Heart right ventricle (tissue), 16 donors: ENCODE results near the gene RNF152. TPM values are rescaled to one million over a fixed set of nuclear protein-coding genes. Genes with fewer than 3 reads are reported as not detected.

Source experiments
- ATAC-seq, 8 donors: fragments of 200-7000 bp; cut with Tn5 transposase; one replicate each; pipeline ENCODE4 v1.9.1; 2020; ENCODE audit warnings: mild to moderate bottlenecking in 8 of 8, moderate library complexity in 8 of 8, moderate number of reproducible peaks in 1 of 8
- DNase-seq, 2 donors: peaks; one replicate each; pipeline ENCODE4 v3.0.0-alpha.2; 2020
- H3K27ac ChIP-seq, 10 donors: fragments of 200-600 bp; sonication (generic) in 2 of 10; one replicate each; pipeline versions ENCODE4 v1.5.0 to v1.8.0; 2020 to 2022; ENCODE audit warnings: mild to moderate bottlenecking in 3 of 10
- H3K27me3 ChIP-seq, 7 donors: fragments of 200-600 bp; one replicate each; pipeline ENCODE4 v1.8.0; 2021 to 2022; ENCODE audit warnings: mild to moderate bottlenecking in 2 of 7
- H3K36me3 ChIP-seq, 9 donors: fragments of 200-600 bp; sonication (generic) in 1 of 9; one replicate each; pipeline versions ENCODE4 v1.5.0 to v1.8.0; 2020 to 2022; ENCODE audit warnings: mild to moderate bottlenecking in 2 of 9
- H3K4me1 ChIP-seq, 9 donors: fragments of 200-600 bp; sonication (generic) in 1 of 9; one replicate each; pipeline versions ENCODE4 v1.5.0 to v1.8.0; 2020 to 2022; ENCODE audit warnings: mild to moderate bottlenecking in 4 of 9
- H3K4me3 ChIP-seq, 10 donors: fragments of 200-600 bp; sonication (generic) in 2 of 10; one replicate each; pipeline versions ENCODE4 v1.5.0 to v1.8.0; 2020 to 2022; ENCODE audit warnings: mild to moderate bottlenecking in 7 of 10, moderate library complexity in 2 of 10
- H3K9me3 ChIP-seq, 11 donors: fragments of 200-600 bp in 10 of 11; sonication (generic) in 2 of 11; one replicate each; pipeline versions ENCODE4 v1.5.0 to v1.8.0; 2013 to 2022; ENCODE audit warnings: mild to moderate bottlenecking in 2 of 11, control low read depth in 1 of 11, moderate library complexity in 1 of 11
- CTCF ChIP-seq, 9 donors: fragments of 200-600 bp; sonication (generic) in 2 of 9; IDR thresholded peaks; one replicate each; pipeline versions ENCODE4 v1.5.0 to v1.8.0; 2021 to 2022; ENCODE audit warnings: antibody characterized with exemption in 9 of 9, mild to moderate bottlenecking in 5 of 9, moderate library complexity in 1 of 9
- WGBS, 2 donors: extraction: QIAGEN DNeasy Blood & Tissue Kit; methylation state at CpG; one replicate each; pipeline ENCODE4 v1.1.7; 2013; ENCODE audit warnings: inconsistent platforms in 1 of 2; 5-methylcytosine and 5-hydroxymethylcytosine counted together
- intact Hi-C, 10 donors: fragments of 100-400 bp; cut with DNase I; formaldehyde crosslinking; loops; one replicate each; pipeline versions ENCODE4 v1.11.1 to v1.14.2; 2022
- polyA plus RNA-seq, 2 donors: library from polyadenylated mRNA; stranded (reverse); fragments of 200-250 nt; gene quantifications; one replicate each; pipeline ENCODE4 v1.2.3, GENCODE V29; 2013
- total RNA-seq, 10 donors: library from RNA; stranded (reverse); fragmentation: NEBNext Ultra II Directional in 3 of 10; extraction: Animal tissue kit (Norgen Biotek cat#: 25700) in 3 of 10; gene quantifications; one replicate each; pipeline versions ENCODE4 v1.2.1 to v1.2.4, GENCODE V29; 2021 to 2023
- donor health status: Arrhythmogenic right ventricular cardiomyopathy.
- donor health status: ischemic (EF 13 %, LVEDD 7.1; RV severe dilation, severe dysfunction).
- donor health status: healthy with polysubstance abuse.
- donor health status: DM: no; HTN: yes; CAD: no.
- donor health status: DM: no; HTN: no; CAD: no.
- donor health status: ischemic (EF 25% LVEDD 6.9; RV normal size, moderate dysfunction).
- donor health status: ischemic (EF 25% LVEDD 5.7; RV mildly dilated, moderate dysfunction).
- donor health status: healthy.
- donor health status: DM: yes; HTN: yes; CAD: no.
- donor health status: Ischemic cardiomyopathy.
- donor health status: ischemic (EF 35%, LVEDD 5.7; RV mildly dilated, moderate dysfunction).
- donor health status: nonischemic (EF 11% LVEDD 7.7; RV severe dilation, severe dysfunction).
- donor health status: DM: yes; HTN: yes; CAD: no.
- donor health status: PGD.
- donor health status: ischemic (EF 29% LVEDD 5.4; RV normal size, mild dysfunction).
- donor health status: nonischemic (EF 23%, LVEDD 6.1; RV moderate dilation, normal function).

RNF152 gene
- total and polyA plus RNA-seq, 12 donors: 1.7 to 19.1 (median 10.9) TPM

GRCh38 chr18:61838521-61838920, 54.3 kb downstream of the RNF152 start:
- Histone ChIP-seq H3K27me3 (peaks cover 0 to 17% (median 0%) of the 10 kb centered on the region in 7 donors), H3K9me3 (peaks cover 0 to 16% (median 0%) of the 10 kb centered on the region in 11 donors), H3K36me3 (no peaks in the 10 kb centered on the region), H3K27ac (peak overlapping the region in 2 of 10 donors; percentile 4 to 61), H3K4me3 (no peak overlapping the region), H3K4me1 (peaks cover 0 to 56% (median 23%) of the 10 kb centered on the region in 9 donors)
- no peak for TF ChIP-seq CTCF (IDR thresholded peaks at IDR 0.05)
- DNase-seq (no peak), ATAC-seq (no peak)
- intact Hi-C loops: no loop called here
- WGBS, 2 donors: 81 to 84% methylated on average over 5 of the region's 5 CpGs

GRCh38 chr18:61833978-61834377, 58.8 kb downstream of the RNF152 start:
- no peak overlapping the region for H3K4me3 ChIP-seq
- H3K27ac ChIP-seq: peak overlapping the region in 7 of 10 donors; percentile 1 to 71 (median 37)
- no peak for TF ChIP-seq CTCF (IDR thresholded peaks at IDR 0.05)
- peaks cover 0 to 43% (median 0%) of the 10 kb centered on the region in 7 donors for H3K27me3 ChIP-seq
- ATAC-seq: peak in 7 of 8 donors; percentile 49 to 69 (median 55)
- WGBS, 2 donors: 55 to 62% methylated on average over 4 of the region's 4 CpGs
- DNase-seq: peak in 1 of 2 donors; percentile 35
- peaks cover 3 to 67% (median 36%) of the 10 kb centered on the region in 9 donors for H3K4me1 ChIP-seq
- no peaks in the 10 kb centered on the region for H3K36me3 ChIP-seq
- peaks cover 0 to 16% (median 0%) of the 10 kb centered on the region in 11 donors for H3K9me3 ChIP-seq
- intact Hi-C loops: loop anchor here in 2 of 10 donors (5.0 kb wide), 2 partner anchors 53 to 92 kb away; no protein-coding TSS in a partner anchor

- Histone ChIP-seq H3K4me1 (peaks cover 3 to 69% (median 36%) of the 10 kb centered on the region in 9 donors), H3K4me3 (peak overlapping the region in 1 of 10 donors; percentile 5), H3K27me3 (peaks cover 0 to 47% (median 0%) of the 10 kb centered on the region in 7 donors), H3K27ac (peak overlapping the region in 6 of 10 donors; percentile 8 to 71 (median 44)), H3K36me3 (no peaks in the 10 kb centered on the region), H3K9me3 (peaks cover 0 to 16% (median 0%) of the 10 kb centered on the region in 11 donors)
- intact Hi-C loops: loop anchor here in 2 of 10 donors (5.0 kb wide), 2 partner anchors 54 to 91 kb away; no protein-coding TSS in a partner anchor
- WGBS, 2 donors: 24 to 38% methylated on average over 5 of the region's 5 CpGs
- TF ChIP-seq CTCF (IDR thresholded peaks at IDR 0.05): no peak
- ATAC-seq: peak in 7 of 8 donors; percentile 35 to 75 (median 63)
- no peak for DNase-seq
Observed at GRCh38 chr18:61833387-61833786, 59.4 kb downstream of the RNF152 start.

- peak overlapping the region in 4 of 10 donors; percentile 8 to 71 (median 38) for H3K27ac ChIP-seq
- peaks cover 3 to 65% (median 36%) of the 10 kb centered on the region in 9 donors for H3K4me1 ChIP-seq
- peak overlapping the region in 1 of 10 donors; percentile 5 for H3K4me3 ChIP-seq
- no peaks in the 10 kb centered on the region for H3K36me3 ChIP-seq
- no peak for ATAC-seq
- DNase-seq: no peak
- TF ChIP-seq CTCF (IDR thresholded peaks at IDR 0.05): no peak
- intact Hi-C loops: loop anchor here in 2 of 10 donors (5.0 kb wide), 2 partner anchors 54 to 91 kb away; no protein-coding TSS in a partner anchor
- peaks cover 0 to 16% (median 0%) of the 10 kb centered on the region in 11 donors for H3K9me3 ChIP-seq
- peaks cover 0 to 47% (median 0%) of the 10 kb centered on the region in 7 donors for H3K27me3 ChIP-seq
- WGBS, 2 donors: 68 to 74% methylated on average over 2 of the region's 2 CpGs
Observed at GRCh38 chr18:61832858-61833257, 59.9 kb downstream of the RNF152 start.
